Measurements from ENCODE around the gene PDCD2L.
"Not testable (repeated sequence)": the region's sequence is repeated elsewhere in the genome, so short reads cannot be mapped to it uniquely, and the experiment has no call there.

The PDCD2L gene

DNA sequence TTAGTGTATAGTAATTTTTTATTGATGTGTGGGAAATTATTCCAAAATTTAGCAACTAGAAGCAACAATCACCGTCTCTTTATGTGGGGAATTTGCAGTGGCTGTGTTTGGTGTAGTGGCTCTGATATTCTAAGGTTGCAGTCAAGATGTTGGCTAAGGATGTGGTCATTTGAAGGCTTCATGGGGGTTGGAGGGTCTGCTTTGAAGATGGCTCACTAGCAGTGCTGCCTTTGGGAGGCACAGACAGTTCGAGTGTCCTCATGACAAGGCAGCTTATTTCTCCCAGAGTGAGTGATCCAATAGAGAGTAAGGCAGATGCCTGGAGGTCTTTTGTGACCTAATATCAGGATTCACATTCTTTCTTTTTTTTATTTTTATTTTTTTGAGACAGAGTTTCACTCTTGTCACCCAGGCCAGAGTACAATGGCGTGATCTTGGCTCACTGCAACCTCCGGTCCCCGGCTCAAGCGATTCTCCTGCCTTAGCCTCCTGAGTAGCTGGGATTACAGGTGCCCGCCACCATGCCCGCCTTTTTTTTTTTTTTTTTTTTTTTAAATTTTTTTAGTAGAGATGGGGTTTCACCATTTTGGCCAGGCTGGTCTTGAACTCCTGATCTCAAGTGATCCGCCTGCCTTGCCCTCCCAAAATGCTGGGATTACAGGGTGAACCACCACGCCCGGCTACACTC is 30.5 kb upstream of the PDCD2L start:
- no peak for DNase-seq

DNA sequence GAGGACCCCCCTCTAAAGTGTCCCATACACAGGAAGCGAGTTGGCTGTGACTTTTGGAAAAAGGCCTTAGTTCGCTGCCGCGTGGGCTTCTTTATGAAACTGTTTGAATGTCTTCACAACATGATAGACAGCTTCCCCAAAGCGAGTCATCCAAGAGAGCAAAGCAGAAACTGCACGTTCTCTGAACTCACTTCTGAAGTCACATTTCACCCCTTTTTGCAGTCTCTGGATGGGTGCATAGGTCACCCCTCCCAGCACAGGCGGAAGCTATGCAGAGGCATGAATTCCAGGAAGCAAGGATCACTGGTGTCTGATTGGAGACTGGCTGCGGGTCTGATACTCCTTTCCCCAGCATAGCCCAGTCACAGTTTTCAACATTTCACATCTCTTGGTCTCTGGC is 28.6 kb upstream of the PDCD2L start:
- no peak for DNase-seq

DNA sequence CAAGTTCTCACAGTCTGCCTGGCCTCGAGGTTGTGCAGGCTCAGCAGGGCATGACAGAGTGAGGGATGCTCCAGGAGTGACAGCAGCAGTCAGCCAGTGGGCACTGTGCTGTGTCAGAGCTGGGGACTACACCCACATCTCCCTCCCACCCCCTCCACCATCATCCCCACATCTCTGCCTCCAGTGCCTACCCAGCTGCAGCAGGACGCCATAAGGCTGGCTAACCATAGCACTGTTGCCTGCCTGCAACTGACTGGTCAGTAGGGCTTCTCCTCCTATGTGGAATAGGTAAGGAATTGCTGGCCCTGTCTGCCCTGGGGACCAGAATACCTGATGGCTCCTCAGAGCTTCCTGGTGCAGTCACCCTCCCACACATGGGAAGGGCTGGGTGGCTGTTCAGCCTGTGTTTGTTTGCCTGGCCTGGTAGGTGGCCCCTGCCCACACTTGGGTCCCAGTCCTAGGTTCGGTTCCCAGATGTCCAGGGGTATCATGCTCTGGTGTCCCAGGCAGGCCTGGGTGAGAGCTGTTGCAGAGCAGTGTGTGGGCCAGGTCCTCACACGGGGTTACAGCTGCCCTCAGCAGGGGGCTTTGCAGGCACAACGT is 23.5 kb upstream of the PDCD2L start:
- no peak for DNase-seq

DNA sequence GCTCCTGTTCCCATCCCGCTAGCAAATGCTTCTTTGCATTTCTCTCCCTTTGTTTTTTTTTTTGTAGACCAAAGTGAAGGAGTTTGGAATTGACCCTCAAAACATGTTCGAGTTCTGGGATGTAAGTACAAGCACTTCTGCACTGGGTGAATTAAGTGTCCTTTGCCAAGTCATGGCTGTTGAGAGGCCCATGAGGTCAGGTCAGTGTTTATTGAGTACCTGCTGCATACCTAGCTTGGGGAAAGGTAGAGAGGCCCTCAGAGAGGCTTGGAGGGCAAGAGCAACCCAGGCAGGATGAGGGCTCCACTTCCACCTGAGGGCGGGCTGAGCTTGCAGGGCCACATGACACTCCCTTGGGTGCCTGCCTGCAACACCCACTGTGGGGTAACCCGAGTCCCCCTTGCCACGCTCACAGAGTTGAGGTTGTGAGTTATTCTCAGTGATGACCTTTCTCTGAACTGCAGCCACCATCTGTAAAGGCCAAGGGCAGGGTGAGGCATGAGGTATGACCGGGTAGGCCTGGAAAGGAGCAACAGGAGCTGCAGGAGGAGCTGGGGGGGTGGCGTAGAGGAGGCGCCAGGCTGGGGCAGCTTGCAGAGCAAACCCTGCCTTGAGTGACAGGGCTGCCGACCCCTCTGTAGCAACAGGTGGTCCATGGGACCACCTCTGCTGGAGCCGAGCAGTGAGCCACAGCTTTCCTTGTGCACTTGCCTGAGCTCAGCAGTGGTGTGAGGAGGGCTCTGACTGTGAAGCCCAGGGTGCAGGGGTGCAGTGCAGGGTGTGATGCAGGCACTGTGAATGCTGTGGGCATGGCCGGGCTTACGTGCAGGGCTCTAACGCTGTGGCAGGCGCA is 22.6 kb upstream of the PDCD2L start:
- DNase-seq, result no peak

DNA sequence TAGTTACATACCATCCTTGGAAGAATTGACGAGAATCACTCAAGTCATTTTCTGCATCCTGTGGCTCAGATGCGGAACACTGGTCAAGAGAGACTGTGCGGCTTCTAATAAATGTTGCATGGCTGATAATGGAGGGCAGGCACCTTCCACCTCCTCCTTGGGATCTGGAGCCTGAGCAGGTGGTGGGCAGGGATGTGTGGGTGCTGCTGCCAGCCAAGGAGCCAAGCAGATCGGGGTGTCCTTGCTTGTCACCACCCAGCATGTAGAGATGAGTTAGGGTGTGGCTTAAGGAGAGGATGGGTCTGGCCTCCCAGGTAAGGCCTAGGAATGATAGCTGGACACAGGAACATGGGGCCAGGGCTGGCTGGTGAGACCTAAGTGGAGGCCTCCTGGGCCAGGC is 21.7 kb upstream of the PDCD2L start:
- DNase-seq, result no peak

DNA sequence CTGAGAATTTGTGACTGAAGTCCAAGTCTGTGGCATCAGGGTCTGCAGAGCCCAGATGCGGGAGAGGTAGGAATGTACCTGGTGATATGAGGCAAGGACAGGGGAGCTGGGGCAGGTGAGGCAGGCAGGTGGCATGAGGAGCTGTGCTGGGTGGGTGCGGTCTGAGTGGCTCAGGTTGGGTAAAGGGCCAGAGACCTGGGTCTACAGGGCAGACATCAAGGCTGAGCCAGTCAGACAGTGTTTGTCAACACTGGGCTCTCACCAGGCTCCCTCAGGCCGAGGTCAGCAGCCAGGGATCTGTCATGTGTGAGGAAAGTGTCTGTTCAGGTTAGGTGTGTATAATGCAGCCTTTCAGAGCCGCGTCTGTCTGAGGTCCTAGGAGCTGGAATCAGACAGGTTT is 20.6 kb upstream of the PDCD2L start:
- DNase-seq, result no peak

DNA sequence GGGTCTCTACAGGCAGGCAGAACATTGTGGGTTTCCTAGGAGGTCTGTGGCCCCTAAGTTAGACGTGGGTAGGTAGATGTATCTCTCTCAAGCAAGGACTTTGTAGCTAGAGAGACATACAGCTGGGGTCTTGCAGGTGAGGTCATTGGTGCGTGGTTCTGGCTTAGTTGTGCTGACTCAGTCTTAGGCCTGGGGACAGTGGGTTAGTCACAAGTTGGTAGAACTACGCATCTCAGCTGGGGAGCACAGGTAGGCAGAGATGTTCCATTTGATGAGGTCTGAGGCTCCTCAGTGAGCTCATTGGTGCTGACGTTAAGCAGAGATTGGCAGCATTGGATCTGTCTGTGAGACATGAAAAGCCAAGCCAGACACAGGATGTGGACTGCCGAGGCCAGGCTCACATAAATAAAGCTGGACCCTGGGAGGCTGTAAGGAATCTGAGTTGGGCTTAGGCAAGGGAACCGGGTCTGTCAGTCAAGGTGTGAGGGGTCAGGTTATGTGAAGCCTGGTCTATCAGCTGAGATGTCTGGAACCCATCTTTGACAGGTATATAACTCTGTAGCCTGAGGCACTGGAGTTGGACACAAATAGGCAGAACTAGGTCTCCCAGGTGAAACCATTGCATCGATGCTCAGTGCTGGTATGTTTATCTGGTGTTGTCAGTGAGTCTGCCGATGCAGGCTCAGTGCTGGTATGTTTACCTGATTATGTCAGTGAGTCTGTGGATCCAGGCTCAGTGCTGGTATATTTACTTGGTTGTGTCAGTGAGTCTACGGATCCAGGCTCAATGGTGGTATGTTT is 17.4 kb upstream of the PDCD2L start:
- no peak for DNase-seq

DNA sequence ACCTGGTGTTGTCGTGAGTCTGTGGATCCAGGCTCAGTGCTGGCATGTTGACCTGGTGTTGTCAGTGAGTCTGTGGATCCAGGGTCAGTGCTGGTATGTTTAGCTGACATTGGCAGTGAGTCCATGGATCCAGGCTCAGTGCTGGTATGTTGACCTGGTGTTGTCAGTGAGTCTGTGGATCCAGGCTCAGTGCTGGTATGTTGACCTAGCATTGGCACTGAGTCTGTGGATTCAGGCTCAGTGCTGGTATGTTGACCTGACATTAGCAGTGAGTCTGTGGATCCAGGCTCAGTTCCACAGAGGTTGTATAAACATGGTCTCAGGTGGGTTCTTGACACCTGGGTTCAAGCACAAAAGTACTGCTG is 16.8 kb upstream of the PDCD2L start:
- no peak for DNase-seq

DNA sequence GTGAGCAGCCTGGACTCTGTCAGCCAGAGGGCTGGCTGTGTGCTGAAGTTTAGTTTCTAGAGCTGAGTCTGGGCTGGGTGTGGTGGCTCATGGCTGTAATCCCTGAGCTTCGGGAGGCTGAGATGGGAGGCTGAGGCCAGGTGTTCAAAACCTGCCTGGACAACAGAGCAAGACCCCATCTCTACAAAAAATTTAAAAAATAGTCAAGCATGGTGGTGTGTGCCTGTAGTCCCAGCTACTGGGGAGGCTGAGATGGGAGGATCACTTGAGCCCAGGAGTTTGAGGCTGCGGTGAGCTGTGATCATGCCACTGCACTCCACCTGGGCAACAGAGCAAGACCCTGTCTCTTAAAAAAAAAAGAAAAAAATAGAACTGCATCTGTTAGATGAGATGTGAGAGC is 15.5 kb upstream of the PDCD2L start:
- not testable (repeated sequence) for DNase-seq

DNA sequence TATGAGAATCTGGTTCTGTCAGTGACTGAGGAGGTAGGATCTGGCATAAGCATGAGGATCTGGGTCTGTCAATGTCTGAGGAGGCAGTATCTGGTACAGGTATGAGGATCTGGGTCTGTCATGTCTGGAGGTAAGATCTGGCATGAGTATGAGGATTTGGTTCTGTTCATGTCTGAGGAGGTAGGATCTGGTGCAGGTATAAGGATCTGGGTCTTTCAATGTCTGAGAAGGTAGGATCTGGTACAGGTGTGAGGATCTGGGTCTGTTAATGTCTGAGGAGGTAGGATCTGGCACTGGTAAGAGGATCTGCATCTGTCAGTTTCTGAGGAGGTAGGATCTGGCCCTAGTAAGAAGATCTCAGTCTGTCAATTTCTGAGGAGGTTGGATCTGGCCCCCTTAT is 12.4 kb upstream of the PDCD2L start:
- DNase-seq, result no peak

DNA sequence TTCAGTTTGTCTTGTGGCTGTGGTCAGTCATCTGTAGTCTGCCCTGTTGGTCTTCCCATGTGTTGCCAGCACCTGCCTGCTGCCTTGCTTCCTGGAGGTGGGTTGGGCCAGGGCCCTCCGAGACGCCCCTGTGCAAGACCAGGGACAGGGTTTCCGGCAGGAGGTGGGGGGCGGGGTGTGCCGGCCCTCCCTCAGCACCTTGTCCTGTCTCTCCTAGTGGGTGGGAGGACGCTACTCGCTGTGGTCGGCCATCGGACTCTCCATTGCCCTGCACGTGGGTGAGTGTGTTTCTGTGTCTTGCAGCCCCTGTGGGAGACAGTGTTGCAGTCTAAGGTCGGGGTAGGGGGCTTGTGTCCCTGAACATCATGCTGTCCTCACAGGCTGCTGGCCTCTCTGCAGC is 11.2 kb upstream of the PDCD2L start:
- no peak for DNase-seq

DNA sequence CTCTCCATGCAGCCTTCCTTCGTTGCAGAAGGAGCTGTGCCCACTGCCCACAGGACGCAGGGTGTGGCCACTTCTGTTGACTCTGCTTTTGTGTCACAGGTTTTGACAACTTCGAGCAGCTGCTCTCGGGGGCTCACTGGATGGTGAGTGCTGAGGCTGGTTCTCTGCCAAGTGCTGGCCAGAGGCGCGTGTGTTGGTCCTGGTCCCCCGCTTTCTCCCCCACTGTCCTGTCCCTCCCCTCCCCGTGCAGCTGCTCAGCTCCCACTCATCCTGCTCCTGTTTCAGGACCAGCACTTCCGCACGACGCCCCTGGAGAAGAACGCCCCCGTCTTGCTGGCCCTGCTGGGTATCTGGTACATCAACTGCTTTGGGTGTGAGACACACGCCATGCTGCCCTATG is 10.6 kb upstream of the PDCD2L start:
- DNase-seq, result peak in 9 of 58 donors; percentile 7 to 40 (median 20)

DNA sequence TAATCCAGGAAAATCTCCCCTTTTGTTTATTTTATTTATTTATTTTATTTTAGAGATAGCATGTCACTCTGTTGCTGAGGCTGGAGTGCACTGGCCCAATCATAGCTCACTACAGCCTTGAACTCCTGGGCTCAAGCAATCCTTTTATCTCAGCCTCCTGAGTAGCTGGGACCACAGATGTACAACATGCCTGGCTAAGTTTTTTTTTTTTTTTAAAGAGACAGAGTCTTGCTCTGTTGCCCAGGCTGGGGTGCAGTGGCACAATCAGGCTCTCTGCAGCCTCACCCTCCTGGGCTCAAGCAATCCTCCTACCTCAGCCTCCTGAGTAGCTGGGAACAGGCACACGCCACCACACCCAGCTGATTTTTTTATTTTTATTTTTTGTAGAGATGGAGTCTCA is 6.3 kb upstream of the PDCD2L start:
- DNase-seq, result no peak

DNA sequence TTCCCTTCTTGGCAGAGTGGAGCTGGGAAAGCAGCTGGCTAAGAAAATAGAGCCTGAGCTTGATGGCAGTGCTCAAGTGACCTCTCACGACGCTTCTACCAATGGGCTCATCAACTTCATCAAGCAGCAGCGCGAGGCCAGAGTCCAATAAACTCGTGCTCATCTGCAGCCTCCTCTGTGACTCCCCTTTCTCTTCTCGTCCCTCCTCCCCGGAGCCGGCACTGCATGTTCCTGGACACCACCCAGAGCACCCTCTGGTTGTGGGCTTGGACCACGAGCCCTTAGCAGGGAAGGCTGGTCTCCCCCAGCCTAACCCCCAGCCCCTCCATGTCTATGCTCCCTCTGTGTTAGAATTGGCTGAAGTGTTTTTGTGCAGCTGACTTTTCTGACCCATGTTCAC is 4.3 kb upstream of the PDCD2L start:
- DNase-seq, result no peak

DNA sequence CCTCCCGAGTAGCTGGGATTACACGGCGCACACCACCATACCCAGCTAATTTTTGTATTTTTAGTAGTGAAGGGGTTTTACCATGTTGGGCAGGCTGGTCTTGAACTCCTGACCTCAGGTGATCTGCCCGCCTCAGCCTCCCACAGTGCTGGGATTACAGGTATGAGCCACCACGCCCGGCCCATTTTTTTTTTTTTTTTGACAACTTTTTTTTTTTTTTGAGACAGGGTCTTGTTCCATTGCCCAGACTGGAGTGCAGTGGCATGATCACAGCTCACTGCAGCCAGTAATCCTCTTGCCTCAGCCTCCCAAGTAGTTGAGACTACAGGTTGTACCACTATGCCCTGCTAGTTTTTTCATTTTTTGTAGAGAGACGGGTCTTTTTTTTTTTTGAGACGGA is 3.4 kb upstream of the PDCD2L start:
- DNase-seq, result not testable (repeated sequence)

DNA sequence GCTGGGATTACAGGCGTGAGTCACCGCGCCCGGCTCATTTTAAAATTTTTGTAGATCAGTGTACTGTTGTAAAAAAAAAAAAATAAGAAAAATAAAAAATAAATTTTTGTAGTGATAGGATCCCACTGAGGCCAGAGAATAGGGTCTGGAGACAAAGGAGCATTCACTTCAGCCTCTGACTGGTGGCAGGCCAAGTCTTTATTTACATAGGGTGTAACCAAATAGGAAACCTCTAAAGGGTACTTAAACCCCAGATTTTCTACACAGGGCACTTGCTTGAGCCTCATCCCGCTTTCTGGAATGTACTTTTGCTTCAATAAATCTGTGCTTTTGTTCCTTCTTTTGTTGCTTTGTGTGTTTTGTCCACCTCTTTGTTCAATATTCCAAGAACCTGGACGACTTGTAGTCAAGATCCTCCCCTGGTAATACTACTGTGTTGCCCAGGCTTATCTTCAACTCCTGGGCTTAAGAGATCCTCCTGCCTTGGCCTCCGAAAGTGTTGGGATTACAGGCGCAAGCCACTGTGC is 2.1 kb upstream of the PDCD2L start:
- no peak for DNase-seq

DNA sequence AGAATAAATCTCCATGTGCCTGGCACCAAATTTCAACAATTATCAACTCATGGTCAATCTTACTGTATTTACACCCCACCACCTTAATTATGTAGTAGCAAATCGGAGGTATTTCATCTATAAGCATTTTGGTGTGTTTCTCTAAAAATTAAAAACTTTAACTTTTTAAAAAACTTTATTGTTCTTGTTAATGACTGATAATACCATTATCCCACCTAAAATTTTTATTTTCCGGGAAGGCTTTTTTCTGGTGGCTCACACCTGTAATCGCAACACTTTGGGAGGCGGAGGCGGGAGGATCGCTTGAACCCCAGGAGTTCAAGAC is 453 bp upstream of the PDCD2L start:
- no peak for DNase-seq

DNA sequence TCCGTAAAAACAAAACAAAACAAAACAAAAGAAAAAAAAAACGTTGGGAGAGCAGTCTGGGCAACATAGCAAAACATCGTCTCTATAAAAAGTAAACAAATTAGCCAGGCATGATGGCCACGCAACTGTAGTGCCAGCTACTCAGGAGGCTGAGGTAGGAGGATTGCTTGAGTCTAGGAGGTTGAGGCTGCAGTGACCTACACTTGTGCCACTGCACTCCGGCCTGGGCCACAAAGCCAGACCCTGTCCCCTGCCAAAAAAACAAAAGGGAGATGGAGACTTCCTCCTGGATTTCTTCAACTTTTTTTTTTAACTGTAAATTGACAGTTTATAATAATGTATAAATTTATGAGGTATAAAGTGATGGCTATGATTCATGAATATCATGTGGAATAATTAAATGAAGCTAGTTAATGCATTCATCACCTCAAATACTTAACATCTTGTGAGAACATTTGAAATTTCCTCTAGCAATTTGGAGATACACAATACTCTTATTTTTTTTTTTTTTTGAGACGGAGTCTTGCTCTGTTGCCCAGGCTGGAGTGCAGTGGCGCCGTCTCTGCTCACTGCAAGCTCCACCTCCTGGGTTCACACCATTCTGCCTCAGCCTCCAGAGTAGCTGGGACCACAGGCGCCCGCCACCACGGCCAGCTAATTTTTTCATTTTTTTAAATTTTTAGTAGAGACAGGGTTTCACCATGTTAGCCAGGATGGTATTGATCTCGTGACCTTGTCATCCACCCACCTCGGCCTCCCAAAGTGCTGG is 1.9 kb downstream of the PDCD2L start:
- DNase-seq, result no peak

DNA sequence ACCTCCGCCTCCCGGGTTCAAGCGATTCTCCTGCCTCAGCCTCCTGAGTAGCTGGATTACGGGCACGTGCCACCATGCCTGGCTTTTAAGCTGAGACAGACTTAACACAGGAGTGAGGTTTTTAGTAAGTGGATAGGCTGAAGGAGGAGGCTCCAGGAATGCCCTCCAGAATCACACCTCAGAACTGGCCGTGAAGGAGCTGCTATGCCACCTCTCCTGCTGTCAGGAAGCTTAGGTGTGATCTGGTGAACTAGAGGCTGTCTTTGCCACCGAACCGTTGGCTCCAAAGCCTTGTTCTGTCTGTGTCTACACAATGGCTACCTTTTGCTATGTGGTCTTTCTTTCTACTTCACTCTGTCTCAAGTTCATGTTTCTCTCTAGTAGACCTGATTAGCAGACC is 4.2 kb downstream of the PDCD2L start:
- no peak for DNase-seq

DNA sequence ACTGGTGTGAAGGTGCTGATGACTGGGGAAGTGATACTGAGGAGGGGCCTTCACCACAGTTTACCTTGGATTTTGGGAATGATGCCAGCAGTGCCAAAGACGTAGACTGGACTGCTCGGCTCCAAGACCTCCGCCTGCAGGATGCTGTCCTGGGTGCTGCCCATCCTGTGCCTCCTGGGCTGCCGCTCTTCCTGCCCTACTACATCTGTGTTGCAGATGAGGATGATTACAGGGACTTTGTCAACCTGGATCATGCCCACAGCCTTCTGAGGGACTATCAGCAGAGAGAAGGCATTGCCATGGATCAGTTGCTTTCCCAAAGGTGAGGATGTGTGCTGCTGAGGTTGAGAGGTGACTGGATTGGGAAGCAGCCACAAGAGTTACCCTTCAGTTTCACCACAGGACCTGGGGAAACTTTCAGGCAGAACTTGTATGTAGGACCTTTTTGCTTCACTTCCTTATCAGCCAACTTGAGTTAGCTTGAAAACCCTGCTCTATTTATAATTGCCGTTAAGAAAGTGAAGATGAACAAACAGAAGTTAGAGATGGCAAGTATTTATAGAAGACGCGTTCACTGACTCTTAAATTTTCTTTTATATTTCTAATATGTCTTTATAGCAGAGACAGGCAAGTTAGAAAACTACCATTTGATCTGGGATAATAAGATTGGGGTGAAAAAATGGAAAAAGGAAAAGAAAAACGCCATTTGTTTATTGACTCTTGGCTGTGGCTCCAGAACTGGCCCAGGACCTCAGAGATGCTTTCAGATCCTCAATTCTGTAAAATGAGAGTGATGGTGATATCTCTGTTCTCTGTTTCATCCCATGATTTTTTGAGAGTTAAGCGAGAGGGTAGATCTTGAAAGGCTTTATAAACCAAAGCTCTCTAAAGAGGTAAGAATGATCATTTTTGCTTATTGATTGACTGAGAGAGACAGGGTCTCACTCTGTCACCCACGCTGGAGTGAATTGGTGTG is 5.3 kb downstream of the PDCD2L start:
- no peak for DNase-seq
